Measurements from ENCODE around the gene KITLG. TPM values are rescaled to one million over a fixed set of nuclear protein-coding genes. Genes with fewer than 3 reads are reported as not detected.

The KITLG gene
- total and polyA plus RNA-seq, 8 donors, result 1.5 to 14.3 (median 5.1) TPM

- H3K36me3 ChIP-seq, result no peaks in the 10 kb centered on the region
- no peak overlapping the region for H3K4me3 ChIP-seq
- H3K4me1 ChIP-seq, result peaks cover 0 to 10% (median 0%) of the 10 kb centered on the region in 3 donors
- intact Hi-C loops (cut with DNase I), result no loop called here
- TF ChIP-seq CTCF (IDR thresholded peaks at IDR 0.05), result no peak
- no peaks in the 10 kb centered on the region for H3K27me3 ChIP-seq
- no peak for FAIRE-seq
- DNase-seq, result no peak
- H3K9me3 ChIP-seq, result no peaks in the 10 kb centered on the region
- WGBS, 2 donors, result 96 to 97% methylated on average over 1 of the region's 1 CpG
- no peak for ATAC-seq
- no peak overlapping the region for H3K27ac ChIP-seq
These were observed 42.0 kb downstream of the KITLG start for GRCh38 chr12:88538250-88538649.

GRCh38 chr12:88530868-88531267, 49.4 kb downstream of the KITLG start:
- WGBS, 2 donors, result 97 to 100% methylated on average over 1 of the region's 1 CpG
- FAIRE-seq (no peak), ATAC-seq (no peak), DNase-seq (no peak)
- Histone ChIP-seq H3K4me1 (peaks cover 0 to 17% (median 8%) of the 10 kb centered on the region in 3 donors), H3K27me3 (no peaks in the 10 kb centered on the region), H3K27ac (no peak overlapping the region), H3K4me3 (no peak overlapping the region), H3K36me3 (no peaks in the 10 kb centered on the region), H3K9me3 (no peaks in the 10 kb centered on the region)
- intact Hi-C loops (cut with DNase I), result no loop called here
- no peak for TF ChIP-seq CTCF (IDR thresholded peaks at IDR 0.05)

GRCh38 chr12:88529531-88530488, 50.5 kb downstream of the KITLG start:
- no peaks in the 10 kb centered on the region for H3K9me3 ChIP-seq
- peak; percentile 64 to 96 (median 85) for ATAC-seq
- no peak for FAIRE-seq
- H3K27ac ChIP-seq, result peak overlapping the region in 2 of 4 donors; percentile 14 to 31
- intact Hi-C loops (cut with DNase I), result no loop called here
- DNase-seq, result peak in 2 of 6 donors; percentile 10 to 24
- peaks cover 0 to 17% (median 8%) of the 10 kb centered on the region in 3 donors for H3K4me1 ChIP-seq
- no peak overlapping the region for H3K4me3 ChIP-seq
- no peak for TF ChIP-seq CTCF (IDR thresholded peaks at IDR 0.05)
- no peaks in the 10 kb centered on the region for H3K36me3 ChIP-seq
- H3K27me3 ChIP-seq, result no peaks in the 10 kb centered on the region
- WGBS, 2 donors, result 26 to 27% methylated on average over 9 of the region's 9 CpGs

GRCh38 chr12:88522961-88523360, 57.3 kb downstream of the KITLG start:
- H3K27ac ChIP-seq, result no peak overlapping the region
- no peak overlapping the region for H3K4me3 ChIP-seq
- no peaks in the 10 kb centered on the region for H3K9me3 ChIP-seq
- H3K27me3 ChIP-seq, result no peaks in the 10 kb centered on the region
- DNase-seq, result no peak
- ATAC-seq, result no peak
- WGBS, 2 donors, result 94 to 98% methylated on average over 7 of the region's 7 CpGs
- no peaks in the 10 kb centered on the region for H3K36me3 ChIP-seq
- FAIRE-seq, result no peak
- H3K4me1 ChIP-seq, result peaks cover 6 to 15% (median 15%) of the 10 kb centered on the region in 3 donors
- no peak for TF ChIP-seq CTCF (IDR thresholded peaks at IDR 0.05)
- intact Hi-C loops (cut with DNase I), result no loop called here

GRCh38 chr12:88520436-88520820, 59.8 kb downstream of the KITLG start:
- 52 to 53% methylated on average over 2 of the region's 2 CpGs for WGBS, 2 donors
- FAIRE-seq, result no peak
- no peaks in the 10 kb centered on the region for H3K36me3 ChIP-seq
- no peak for DNase-seq
- H3K4me3 ChIP-seq, result no peak overlapping the region
- no peaks in the 10 kb centered on the region for H3K9me3 ChIP-seq
- no peaks in the 10 kb centered on the region for H3K27me3 ChIP-seq
- no peak for ATAC-seq
- TF ChIP-seq CTCF (IDR thresholded peaks at IDR 0.05), result no peak
- peaks cover 6 to 15% (median 15%) of the 10 kb centered on the region in 3 donors for H3K4me1 ChIP-seq
- intact Hi-C loops (cut with DNase I), result no loop called here
- H3K27ac ChIP-seq, result no peak overlapping the region

All from pancreas (tissue), 10 donors.